Left forelimb (tissue), 1 donor: ENCODE data around the gene UBE3D.
"Not testable (repeated sequence)": the region's sequence is repeated elsewhere in the genome, so short reads cannot be mapped to it uniquely, and the experiment has no call there.

ENCODE experiments used
- DNase-seq: peaks from one replicate; pipeline ENCODE4 v3.0.0-alpha.2; 2018; ENCODE audit warnings: low spot score

Gene UBE3D

DNA sequence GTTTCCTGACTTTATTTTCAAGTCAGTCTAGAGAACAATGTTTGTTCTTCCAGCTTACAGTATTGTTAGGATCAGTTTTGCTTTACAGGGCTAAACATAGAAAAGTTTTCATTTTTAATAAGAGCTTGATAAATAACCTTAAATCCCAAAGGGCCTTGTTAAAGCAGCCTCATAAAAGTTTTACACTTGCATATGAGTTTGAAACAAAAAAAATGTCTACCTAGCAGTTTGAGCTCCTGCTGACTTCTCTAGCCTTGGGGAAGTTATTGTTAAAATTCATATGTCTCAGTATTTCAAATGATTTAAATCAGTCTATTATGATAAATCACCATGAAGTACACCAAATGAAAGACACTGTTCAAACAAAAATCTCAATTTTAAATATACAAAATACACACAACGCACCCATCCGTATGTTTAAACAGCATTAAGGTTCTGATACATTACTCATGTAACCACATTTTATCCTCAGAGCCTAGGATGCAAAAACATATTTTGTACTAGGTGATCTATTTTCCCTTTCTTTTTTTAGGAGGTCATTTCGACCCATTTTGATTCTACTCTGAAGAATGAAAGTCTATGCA, 87.2 kb downstream of the UBE3D start:
- no peak for DNase-seq

DNA sequence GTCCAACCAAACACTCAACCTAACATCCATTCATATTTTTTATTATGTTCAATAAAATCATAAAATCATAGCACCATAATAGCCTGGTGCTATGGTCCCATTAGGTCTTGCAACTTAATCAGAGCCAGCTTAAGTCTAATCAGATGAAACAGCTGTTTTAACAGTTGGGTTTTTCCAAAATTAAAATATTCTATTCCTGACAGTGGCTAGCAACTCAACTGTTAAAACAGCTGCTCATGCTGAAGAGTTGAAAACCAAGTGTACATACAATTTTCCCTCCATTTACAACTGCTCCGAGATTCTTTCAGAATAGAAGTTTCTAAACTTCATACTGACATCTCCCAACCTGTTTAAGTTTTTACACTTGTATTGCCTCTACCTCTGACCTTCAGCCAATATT, 89.5 kb downstream of the UBE3D start:
- no peak for DNase-seq

DNA sequence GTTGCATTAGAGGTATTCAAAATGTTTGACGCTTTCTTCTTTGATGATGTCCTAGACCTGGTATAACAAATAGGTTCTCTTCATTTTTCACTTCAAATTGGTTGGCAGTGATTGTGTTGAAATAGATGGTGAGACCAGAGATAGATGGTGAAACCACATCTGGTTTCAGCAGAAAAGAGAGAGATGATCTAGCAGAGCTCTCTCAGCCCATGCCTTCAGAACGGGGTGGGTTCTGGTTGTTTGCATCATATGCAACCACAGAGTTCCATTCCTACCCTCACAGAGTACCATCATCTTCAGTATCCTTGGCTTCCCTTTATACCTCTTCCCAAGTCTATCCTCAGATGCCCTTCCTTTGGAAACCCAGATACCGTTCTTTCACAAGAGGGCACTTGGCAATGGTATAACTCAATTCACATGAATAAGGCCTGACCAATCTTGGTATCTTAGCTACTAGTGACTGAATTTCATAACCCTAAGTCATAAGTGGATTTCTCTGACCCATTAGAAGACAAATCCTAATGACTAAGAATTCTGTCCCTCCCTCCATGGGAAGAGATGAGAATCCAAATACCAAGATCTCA, 93.7 kb downstream of the UBE3D start:
- no peak for DNase-seq

DNA sequence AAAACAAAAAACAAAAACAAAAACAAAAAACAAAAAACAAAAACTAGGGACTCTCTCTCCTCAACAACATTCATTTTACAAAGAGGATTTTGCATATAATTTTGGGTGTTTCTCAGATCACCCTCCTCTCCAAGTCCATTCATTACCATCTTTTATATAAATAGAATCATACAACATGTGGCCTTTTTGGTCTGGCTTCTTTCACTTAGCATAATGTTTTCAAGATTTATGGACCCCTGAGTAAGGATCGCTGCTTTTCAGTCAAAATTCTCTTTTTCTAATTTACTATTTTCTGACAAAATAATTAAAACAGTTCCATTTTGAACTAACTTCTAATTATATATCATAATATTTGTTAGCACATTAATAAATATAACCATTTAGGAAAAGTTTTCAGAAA, 94.8 kb downstream of the UBE3D start:
- no peak for DNase-seq

DNA sequence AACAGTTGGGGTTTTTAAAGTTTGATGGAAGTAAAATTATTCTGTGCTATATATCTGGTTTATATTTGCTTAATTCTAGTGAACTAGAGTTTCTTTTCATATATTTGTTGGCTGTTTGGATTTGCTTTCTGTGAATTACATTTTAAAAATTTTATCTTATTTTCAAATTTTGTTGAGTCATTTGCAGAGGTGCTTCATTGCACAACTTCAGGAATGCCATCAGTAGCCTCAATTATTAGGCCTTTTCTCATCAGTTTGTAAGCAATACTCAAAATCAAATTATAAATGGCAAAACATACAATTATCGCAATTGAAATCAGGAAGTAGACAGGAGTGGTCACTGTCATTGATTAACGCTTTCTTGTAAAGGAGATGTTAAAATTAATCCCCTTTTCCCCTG, 96.9 kb downstream of the UBE3D start:
- no peak for DNase-seq

DNA sequence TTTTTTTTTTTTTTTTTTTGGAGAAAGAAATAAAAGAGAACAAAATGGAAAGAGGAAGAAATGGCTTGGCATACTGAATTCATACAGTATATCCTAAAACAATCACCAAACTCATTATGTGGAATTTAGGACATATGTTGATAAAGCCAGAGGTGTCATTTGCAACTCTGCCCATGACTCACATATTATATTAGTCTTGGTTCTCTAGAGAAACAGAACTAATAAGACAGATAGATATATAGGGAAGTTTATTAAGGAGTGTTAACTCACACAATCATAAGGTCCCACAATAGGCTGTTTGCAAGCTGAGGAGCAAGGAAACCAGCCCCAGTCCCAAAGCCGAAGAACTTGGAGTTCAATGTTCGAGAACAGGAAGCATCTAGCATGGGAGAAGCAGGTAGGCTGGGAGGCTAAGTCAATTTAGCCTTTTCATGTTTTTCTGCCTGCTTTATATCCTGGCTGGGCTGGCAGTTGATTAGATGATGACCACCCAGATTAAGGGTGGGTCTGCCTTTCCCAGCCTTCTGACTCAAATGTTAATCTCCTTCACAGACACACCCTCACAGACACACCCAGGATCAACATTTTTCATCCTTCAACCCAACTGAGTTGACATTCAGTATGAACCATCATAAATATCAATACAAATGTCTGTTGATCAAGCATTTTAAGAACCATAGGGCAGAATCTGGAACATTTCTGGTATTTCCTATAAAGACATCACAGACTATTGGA, 102.3 kb downstream of the UBE3D start:
- no peak for DNase-seq

DNA sequence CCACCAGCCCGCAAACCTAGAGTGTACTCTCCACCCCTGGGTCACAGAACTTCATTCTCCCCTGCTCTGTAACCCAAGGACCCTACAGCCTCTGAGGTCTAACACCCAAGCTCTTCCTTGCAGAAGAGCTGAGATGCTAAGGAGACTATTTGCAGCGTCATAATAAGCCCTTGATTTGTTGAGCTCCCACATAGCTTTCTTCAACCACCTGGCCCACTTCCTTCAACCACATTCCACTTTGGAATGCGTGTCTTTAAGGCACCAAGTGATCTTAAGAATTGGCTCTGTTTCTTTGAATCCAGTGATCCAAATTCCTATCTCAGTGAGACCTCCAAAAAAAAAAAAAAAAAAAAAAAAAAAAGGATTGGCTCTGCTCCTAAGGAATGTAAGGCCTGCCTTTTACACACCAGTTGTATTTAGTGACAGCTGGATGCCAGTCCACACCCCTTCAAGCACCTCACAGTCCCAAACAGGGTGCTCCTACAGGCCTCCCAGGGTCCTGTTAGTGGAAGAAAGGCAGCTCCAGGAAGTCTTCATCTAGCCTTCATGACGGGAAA, 106.2 kb downstream of the UBE3D start:
- no peak for DNase-seq

DNA sequence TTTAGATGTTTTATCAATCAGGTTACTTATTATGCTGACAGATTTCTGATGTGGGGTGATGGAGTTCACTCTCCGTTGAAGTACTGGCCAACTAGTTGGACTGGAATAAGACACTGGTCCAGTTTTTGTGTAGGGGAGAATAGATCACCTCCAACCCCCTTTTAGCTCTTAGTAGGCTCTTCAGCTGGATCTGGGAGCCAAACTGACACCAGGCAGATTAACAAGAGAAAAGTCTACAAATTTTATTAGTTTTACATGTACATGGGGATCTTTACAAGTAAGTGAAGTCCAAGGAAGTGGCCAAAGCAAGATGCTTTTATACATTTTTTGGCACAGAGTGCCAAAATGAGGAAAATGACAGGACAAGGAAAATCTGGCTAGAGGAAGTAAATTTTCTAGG, 107.1 kb downstream of the UBE3D start:
- DNase-seq: no peak

DNA sequence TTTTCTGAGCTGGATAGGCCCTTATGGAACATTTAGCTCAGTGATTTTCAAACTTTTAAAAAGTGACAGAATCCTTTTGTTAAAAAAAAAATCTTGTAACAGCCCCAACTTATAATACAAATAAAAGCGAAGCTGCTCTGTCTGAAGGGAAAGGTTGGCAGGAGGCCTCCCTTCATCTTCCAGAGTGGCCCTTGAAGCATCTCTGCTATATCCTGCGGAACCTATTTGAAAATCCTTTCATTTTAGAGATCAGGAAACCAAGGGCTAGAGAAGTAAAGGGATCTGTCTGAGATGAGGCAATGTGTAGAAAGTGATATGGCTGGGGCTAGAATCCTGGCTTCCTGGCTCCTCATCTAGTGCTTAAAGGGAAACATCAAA, 107.8 kb downstream of the UBE3D start:
- no peak for DNase-seq

DNA sequence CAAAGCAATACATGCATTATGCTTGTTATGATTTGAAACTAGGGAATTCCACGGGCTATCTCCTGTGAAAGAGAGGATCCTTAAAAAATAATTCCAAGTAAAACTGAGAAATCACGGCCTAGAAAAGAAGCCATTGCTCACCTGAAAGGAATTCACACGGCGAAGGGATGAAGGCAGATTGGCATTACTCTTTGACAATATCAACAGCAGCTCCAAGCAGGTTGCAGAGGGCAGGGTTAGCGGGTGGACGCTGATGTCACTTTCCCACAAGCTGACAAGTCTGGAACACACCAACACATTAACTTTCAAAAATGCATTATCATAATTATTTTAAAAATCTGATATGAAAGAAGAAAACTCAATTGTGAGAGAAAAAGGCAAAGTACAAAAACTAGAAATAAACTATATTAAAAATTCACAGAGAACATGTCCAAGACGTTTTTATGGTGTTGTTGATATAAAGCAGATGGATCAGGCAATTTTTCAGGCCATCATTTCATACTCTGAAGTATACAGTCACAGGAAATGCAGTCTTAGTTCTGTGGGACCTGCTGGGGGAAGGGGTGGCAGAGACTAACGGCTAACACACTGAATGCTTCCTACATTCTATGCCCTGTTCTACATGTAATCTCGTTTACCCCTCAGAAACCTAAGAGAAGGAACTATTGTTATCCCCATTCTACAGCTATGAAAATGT, 108.3 kb downstream of the UBE3D start:
- no peak for DNase-seq

DNA sequence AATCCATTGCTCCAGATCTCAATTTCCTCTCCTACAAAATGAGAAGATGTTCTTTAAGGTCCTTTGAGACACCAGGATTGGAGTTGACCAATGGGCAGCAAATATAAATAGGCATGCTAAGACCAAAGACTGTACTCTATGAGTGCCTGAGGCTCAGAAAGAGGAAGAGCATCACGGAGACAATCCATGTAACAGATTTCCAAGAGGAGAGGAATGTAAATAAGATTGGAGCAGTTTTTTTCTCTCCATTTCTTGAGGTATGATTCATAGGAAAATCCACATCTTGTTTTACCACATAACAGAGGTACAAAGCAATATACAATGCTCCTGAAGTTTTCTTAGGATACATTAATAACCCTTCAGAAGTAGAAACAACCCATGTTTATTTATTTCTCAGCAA, 109.8 kb downstream of the UBE3D start:
- DNase-seq: no peak

DNA sequence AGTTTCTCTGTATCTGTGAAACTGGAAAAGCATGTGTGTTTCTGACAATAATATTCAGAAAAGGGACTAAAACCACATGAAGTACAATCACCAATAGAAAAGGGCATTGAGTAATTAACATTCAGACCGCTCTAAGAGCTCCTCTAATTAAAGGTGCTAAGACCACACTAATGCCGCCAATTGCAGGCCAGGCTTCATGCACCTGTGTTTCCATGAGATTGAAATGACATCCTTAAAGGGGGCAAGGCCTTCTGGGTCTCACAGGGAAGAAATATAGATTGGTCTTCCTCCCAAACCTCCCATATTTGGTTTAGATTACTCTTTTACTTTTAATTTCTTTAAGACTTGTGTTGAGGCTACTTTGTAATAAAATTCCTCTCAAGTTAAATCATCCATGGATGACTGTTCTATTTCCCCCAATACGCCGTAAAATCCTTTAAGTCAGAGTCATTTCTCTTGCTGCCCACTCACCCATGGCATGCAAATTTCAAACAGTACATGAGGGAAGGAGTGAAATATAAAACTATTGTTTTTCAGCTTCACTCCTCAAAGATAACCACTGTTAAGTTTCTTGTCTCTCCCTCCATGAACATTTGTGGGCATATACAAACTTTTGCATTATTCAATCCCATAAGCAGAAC, 110.6 kb downstream of the UBE3D start:
- no peak for DNase-seq

DNA sequence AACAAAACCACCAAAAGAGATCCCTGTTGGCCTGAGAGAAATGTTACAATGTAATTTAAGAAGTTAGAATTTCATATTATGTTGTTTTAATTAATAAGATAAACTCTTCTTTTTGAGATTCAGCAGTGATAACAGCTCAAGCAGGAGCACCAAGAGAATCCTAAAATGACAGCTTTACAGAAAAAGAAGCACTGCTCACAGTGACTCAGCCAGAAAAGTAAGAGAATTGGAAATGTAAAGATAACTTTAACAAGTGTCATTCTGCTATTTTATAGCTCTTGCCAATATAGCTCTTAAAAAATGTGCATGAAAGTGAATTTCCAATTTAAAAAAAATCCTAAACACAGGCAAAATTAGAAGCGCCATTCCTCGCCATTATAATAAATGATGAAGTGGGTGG, 111.3 kb downstream of the UBE3D start:
- no peak for DNase-seq

DNA sequence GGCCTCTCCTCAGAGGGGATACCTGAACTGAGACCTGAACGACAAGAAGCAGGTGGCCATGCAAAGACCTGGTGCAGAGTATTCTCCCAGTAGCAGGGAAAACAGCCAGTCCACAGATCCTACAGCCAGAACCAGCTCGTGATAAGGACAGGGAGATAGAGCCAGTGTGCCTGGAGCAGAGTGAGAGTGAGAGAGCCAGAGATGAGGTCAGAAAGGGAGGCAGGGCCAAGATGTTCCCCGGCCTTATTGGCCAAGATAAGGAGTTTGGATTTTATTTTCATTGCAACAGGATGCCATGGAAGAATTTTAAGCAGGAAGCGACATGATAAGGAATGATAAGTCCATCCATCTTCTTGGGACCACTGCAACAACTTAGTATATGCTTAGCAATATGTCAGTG, 111.8 kb downstream of the UBE3D start:
- no peak for DNase-seq

DNA sequence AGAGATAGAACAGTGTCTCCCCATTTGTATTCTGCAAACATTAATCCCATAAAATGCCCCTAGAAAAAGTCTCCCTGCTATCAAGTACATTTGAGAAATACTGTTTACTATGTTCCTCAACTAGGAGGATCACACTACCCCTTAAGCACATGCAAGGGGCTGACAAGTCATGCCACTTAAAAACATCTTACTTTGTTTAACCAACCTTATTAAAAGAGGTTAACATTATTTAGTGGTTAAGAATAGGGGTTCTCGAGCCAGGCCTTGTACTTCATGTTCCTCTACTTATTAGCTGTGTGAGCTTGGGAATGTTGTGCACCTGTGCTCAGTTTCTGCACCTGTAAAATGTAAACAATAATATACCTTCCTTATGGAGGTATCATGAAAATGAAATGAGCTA, 113.7 kb downstream of the UBE3D start:
- no peak for DNase-seq

DNA sequence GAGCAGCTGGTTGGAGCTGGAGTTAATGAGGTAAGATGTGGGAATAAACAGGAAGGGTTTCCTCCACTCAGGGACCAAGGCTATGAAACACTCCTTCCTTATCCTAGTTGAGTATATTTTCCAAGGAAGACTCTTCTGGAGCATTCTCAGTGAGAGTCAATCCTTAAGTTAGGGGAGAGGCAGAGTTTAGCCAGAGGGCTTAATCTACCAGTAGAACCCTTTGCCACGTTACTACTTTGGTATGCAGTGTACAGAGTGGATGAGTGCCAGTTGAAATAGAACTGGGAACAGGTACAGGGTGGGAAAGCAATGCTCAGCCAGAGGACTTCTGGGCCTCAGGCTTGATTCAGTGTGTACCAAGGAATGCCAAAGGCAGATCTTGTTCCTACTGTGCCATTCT, 114.3 kb downstream of the UBE3D start:
- DNase-seq: no peak

DNA sequence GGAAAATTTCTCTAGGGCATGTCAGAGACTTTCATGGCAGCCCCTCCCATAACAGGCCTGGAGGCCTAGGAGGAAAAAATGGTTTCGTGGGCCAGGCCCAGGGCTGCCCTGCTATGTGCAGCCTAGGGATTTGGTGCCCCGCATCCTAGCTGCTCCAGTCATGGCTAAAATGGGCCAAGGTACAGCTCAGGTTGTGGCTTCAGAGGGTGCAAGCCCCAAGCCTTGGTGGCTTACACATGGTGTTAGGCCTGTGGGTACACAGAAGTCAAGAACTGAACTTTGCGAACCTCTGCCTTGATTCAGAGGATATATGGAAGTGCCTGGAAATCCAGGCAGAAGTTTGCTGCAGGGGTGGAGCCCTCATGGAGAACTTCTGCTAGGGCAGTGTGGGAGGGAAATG, 134.7 kb downstream of the UBE3D start:
- DNase-seq: not testable (repeated sequence)

DNA sequence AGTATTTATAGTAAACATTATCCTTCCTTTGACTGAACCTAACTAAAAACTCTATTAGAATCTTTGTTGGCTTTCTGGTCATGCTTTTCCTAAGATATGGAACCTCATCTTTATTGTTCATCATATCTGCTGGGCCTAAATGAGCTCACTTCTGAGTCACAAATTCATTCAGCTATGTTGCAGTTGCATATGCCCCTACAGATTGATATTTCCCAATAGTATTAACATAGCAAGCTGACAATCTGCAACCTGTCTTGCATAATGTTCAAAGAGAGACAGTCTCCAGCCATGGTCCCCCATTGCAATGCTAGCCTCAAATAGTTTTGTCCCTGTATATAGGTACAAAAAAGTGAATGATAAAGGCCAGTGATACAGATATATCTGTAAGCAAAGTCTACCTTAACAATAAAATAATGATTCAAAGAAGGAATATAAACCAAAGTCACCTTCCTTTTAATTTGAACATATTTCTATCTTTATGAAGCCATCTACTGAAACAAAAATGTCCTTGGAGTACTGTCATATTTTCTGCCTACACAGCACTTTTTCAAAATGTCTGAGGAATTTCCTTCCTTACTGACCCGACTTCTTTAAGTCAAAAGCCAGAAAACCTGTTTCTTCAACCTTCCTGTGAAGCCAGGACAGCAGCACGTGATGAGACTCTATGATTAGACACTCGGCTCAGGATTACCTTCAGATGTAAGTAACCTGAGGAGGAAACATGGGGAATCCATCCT, 140.7 kb downstream of the UBE3D start:
- DNase-seq: no peak

DNA sequence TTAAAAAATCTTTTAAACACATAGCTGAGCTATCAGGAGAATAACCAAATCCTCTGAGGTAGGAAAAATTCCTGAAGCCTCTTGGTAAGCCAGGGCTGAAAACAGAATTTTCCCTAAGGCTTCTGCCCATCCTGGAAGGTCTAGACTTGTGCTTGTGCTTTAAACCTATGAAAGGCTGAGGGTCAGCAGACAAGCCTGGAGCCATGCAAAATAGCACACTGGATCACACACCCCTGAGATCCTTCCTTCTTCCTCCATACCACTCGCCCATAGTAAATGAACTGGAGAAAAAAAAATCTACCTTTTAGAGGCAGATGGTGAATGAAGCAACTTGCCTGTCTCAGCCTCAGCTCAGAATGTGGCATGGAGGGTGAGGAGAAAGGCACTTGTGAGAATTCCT, 144.4 kb downstream of the UBE3D start:
- DNase-seq: no peak

DNA sequence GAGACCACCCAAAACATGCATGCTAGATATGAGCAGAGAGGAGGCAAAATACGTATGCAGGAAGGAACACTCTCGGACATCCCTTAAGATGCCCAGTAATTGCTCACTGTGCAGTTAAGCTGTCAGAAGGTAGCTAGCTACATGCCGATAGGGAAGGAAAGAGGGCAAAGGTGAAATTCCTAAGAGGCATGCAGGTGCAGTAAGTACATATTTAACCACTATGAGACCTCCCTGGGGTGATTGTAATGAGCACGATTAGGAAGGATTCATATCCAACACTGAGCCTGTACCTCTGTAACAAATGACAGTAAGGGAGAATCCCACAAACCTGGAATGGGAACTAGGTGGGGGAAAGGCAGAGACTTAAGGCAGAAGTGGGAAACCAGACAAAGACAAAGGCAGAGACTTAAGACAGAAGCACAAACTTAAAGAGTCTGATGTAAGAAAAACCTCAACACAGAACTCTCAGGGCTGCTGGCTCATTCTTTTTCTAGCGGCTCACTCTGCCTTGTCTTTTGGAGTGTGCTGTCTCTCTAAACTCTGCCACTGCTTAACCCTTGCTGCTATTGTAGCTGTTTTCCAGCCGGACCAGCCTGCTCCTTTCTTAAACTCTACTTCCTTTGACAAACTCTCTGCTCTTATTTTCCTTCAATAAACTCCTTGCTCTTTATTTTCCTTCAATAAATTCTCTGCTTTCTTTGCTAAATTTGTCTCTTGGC, 148.1 kb downstream of the UBE3D start:
- no peak for DNase-seq

DNA sequence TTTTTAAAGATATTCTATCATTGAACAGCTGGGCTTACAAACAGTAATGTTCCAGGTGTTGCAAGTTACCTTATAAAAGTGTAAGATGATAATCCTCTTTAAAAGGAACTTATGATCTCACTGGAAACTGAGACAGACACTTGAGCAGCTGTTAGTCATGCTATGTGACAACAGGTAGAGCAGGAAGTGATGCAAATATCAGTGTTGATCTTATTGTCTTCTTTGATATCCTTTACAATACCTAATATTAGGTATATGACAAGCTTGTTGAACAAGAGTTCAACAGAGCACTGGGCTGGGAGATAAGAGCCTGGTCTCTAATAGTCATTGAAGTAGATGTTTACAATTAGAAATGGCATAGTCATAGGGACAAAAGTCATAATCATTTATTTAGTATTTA, 150.0 kb downstream of the UBE3D start:
- DNase-seq: no peak
